GM19239 (cell line): ENCODE measurements around the gene RMP24.

Experiments
- DNase-seq: peaks from one replicate; pipeline ENCODE4 v3.0.0; 2011; ENCODE audit warnings: low spot score; ENCODE audit not compliant: insufficient read length
- FAIRE-seq: peaks from 2 replicates; lab custom pipeline; 2011; peaks lifted over from hg19 to GRCh38; lab: Jason Lieb, UNC

RMP24 gene

DNA sequence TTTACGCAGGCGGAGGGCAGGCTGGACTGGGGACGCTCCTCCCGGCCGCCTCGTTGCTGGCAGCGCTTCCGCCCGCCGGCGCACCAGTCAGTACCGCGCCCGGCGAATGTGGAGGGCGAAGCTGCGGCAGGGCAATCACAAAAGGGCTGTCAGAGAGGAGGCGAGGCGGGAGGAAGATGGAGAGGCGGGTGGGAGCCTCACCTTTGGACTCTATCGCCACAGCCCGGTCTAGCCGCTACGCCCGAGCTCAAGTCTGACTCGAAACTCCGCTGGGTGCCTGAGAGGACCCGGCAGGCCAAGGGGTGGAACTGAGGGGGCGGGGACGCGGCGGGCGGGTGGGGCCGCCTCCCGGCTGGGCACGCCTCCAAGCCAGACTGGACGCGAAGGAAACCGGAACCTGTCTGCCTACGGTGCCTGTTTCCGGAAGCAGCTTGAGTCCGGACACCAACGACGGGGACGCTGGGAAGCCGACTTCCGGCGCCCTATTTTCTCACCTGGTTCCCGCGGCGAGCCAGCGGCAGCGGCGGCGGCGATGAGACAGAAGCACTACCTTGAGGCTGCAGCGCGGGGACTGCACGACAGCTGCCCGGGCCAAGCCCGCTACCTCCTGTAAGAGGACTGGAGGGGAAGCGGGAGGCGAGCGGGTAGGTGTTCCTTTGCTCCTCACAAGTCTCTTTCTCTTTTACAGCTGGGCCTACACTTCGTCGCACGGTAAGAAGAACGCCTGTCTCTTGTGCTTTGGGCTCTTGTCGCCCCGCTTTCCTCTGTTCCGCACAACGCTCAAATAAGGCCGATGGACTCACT, at the start of gene RMP24:
Gene RMP24 (plus strand): TSS at position 483 of the 804 bp plus-strand sequence.
- FAIRE-seq (no peak), DNase-seq (peak; percentile 84)

DNA sequence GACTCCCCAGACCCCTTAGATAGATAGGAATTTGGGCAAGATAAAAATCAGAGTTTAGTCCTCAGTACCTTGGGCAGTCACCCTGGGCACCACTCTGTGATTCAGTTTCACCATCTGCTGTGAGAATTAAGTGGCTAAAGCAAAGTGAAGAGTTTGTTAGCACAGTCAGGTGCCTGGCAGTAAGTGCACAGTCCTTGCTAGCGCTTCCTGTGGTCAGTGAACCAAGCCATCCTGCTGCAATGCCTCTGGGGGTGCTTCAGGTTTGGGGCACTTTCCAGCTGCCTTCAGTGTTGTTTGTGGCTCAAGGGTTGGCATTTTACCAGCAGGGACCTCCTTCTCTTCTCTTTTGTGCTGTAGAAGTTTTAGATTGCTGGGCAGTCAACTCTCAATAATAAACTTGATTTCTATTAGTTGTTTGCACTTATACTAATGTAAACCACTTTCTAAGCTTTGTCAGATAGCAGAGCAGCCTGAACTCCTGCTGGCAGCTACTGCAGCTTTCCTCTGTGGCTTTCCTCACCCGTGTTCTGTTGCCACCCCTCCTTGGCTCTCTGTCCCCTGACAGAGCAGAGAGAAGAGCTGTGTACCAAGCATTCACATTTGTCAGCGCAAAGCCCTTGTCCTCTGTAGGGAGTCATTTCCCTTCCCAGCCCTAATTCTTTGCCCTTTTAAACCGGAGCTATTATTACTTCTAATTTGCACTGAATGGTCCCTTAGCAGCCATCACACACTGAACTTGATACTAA, 48.4 kb upstream of the RMP24 start:
- no peak for FAIRE-seq

DNA sequence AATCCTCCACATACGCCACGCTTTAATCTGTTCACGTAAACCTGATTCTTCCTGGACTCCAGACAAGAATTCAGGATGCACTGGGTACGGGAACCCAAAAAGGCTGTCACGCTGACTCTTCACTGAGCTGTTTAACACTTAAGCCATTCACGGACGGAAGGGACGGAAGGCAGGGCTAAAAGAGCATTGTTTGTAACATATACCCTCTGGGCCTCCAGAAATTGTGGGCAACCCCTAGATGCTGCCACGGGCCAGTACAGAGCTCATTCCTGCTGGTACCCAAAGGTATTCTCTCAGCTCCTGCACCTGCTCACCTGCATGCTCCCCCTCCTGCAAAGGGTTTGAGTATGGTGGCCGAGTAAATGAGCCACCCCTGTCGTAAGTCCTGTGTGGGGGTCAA, 45.6 kb upstream of the RMP24 start:
- no peak for DNase-seq
- no peak for FAIRE-seq

More for the DNA sequence above, 48.4 kb upstream of the RMP24 start:
- DNase-seq: no peak

DNA sequence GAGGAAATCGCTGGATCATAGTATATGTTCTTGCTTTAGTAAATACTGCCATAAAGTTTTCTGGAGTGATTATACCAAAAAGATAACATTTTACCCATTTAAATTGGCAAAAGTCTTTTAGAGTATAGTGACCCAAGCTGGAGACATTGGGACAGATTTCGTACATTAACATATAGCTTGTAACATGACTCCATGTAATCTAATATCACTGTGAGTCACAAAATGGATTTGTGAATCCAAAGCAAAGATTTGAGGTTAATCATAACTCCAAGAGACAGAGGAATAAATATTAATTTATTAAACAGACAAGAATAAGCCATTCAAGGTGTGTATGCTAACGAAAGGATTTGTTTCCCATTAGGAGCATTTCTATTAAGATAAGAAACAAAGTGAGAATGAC, 45.0 kb upstream of the RMP24 start:
- FAIRE-seq: no peak
- no peak for DNase-seq

DNA sequence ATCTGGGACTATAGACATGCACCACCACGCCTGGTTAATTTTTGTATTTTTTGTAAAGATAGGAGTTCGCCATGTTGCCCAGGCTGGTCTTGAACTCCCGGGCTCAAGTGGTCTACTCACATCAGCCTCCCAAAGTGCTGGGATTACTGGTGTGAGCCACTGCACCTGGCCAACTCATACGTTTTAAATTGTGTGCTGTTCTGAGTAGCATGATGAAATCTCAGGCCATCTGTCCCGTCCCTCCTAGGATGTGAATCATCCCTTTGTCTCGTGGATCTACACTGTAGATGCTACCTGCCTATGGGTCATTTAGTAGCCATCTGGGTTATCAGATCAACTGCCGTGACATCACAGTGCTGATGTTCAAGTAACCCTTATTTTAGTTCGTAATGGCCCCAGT, 38.5 kb upstream of the RMP24 start:
- FAIRE-seq (no peak), DNase-seq (no peak)

DNA sequence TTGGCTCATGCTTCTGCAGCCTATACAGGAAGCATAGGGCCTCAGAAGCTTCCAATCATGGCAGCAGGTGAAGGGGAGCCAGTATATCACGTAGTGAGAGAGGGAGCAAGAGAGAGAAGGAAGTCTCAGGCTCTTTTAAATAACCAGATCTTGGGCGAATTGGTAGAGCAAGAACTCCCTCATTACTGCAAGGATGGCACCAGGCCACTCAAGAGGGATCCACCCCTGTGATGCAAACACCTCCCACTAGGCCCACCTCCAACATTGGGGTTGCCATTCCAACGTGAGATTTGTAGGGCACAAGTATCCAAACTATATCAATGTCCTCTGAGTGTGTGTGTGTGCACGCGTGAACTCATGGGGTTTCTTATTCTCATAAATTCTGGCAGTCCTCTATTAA, 37.6 kb upstream of the RMP24 start:
- DNase-seq (no peak), FAIRE-seq (no peak)

DNA sequence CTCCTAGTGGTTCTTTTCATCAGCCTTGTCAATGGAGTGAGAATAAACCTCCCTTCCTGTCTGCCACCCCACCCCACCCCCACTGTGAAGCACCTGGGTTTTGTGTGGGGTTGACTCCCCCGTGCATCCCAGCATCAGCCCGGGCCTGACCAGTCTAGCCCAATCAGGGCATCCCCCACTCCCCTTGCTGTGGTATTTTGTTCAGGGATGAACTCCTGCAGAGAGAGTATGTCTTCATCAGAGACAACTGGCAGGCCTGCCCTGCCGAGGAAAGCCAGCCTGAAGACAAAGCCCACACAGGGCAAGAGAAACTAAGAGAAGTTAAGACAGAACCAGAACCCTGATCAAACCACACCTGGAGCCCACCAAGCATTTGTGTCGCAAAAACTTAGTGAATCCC, 36.7 kb upstream of the RMP24 start:
- DNase-seq: no peak
- no peak for FAIRE-seq

DNA sequence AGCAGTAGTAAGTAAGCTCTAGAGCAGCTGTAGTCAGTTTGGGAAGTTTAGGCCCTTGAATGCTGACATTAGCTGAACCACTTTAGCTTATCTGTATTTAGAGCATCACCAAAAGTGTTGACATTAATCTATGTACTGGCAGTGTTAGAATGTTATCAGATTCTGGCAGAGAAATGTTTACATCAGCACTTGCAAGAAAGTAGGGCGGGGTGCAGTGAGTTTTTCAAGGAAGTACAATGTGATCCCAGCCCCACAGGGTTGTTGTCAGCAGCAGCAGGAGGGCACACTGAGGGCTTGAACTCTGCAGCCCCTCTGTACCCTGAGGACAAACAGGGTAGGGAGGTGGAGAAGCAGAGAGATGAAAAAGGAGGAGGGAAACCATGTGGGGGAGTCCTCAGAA, 35.5 kb upstream of the RMP24 start:
- DNase-seq (no peak), FAIRE-seq (no peak)

DNA sequence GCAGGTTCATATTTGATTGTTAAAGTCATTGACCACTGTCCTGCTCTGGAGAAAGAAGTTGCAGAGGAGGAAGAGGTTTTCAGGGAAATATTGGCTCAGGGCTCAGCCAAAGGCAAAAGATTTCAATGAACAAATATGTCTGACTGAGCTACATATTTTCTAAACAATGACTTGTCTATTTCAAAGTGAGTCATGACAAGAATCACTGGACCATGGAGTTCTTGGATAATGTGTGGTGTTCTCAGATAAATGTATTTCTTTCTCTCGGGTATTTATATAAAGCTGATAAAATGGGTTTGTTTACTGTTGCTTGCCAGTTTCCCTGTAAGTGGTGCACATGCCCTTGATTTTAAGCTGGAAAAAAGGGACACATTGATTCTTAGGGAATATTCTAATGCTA, 34.3 kb upstream of the RMP24 start:
- no peak for DNase-seq
- FAIRE-seq: no peak

DNA sequence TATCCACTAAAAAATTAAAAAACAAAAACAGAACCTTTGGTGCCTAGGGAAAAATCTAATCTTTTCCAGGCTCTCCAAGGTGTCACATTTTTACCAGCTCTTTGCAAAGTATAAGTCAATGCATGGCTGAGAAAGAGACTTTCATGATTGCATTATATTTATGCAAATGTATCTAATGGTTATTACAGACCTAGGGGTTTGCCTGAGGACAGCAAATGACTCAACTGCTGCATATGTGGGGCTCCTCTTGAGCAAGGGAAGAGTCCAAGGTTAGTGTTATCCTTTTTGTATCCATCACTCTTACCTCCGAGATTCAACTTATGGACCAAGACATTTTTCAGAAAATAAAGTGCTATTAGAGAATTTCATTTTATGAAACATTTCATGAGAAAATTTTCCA, 33.9 kb upstream of the RMP24 start:
- FAIRE-seq: no peak
- DNase-seq: no peak

DNA sequence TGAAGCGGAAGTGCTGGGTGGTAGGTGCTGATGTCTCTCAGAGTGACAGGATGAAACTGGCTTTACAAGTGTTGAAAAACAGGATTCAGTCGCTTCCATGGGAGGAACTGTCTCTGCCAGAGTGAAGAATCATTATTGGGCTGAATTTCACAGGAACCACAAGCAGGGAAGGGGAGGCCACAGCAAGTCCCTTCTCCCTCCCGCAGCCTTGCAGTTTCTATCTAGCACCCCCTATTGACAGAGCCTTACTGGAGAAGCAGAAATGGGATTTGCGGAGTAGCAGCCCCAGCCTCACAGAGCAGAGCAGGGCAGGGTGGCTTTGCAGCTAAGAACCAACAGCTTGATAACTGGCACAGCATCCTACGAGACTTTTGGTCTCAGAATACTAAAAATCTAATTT, 33.3 kb upstream of the RMP24 start:
- DNase-seq (no peak), FAIRE-seq (no peak)

DNA sequence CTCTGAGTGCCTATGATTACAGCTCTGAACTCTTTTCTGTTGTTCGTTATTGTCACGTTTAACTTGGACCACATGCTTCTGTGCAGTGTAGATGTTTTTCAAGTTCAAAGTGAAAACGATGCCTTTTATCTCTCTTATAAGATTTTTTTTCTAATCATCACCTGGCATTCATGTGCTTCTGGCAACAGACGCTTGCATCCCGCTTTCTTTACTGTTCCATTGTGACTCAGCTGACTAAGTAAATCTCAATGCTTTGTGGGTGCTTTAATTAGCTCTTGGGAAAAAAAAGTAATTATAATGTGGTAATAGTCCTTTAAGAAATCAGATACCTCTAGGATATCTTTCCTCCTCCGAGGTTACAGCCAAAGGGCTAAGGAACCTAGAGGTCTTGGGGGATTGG, 31.2 kb upstream of the RMP24 start:
- DNase-seq (no peak), FAIRE-seq (no peak)

DNA sequence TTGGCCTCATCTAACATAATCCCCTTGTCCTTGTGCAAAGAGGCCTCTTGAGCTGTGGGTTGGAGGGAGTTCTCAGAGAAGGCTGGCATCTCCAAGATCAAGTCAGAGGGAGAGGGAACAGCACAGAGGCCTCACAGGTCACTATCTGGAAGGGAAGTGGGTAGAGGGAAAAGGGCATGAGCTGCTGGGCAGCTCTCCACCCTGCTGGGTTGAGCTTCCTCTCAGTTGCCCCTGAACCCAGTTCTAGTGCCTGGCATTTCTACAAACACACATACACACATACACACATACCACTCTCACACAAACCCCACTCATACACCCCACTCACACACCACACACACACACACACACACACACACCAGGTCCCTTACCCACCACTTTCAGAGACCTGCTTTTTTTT, 30.3 kb upstream of the RMP24 start:
- FAIRE-seq: no peak
- DNase-seq: no peak

DNA sequence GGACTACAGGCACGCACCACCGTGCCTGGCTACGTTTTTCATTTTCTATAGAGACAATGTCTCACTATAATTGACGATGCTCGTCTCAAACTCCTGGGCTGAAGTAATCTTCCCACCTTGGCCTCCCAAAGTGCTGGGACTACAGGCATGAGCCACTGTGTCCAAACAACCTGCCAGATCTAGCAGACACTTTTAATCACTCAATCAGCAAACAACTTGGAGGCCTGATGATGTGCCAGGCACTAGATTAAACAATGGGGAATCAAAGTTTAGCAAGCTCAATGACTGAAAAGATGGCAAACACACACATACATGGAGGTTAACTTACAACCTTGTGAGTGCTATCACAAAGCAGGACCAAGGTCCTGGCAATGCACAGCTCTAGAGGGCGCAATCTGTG, 29.8 kb upstream of the RMP24 start:
- FAIRE-seq (no peak), DNase-seq (no peak)

DNA sequence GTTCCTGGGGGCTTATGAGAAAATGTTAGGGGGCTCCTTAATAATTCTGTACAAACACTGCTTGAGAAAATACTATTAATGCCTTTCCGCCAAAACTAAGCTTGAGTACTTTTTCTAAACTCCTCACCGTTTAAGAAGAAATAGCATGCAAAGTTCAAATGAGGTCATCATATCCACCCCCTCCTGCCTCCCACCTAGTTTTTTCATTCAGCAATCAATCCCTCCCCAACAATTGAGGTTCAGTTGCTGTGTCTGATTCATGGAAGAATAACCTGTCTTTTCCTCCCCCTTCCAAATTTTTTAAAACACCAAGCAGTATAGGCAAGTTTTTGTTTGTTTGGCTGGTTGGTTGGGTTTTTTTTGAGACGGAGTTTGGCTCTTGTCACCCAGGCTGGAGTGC, 24.4 kb upstream of the RMP24 start:
- DNase-seq: no peak
- FAIRE-seq: no peak

DNA sequence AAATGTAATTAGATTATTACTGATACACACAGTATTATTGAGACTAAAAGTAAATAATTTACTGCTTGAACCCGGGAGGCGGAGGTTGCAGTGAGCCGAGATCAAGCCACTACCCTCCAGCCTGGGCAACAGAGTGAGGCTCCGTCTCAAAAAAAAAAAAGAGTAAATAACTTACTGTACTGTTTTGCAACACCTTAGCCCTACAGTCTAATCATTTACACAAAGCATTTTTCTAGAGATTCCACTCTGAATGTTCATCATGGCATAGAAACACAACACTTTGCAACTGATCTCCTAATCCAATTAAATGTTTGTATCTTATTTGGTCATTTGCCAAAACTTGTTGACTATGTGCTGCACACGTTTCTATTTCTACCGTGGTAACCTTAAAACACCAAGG, 23.4 kb upstream of the RMP24 start:
- DNase-seq (no peak), FAIRE-seq (no peak)

DNA sequence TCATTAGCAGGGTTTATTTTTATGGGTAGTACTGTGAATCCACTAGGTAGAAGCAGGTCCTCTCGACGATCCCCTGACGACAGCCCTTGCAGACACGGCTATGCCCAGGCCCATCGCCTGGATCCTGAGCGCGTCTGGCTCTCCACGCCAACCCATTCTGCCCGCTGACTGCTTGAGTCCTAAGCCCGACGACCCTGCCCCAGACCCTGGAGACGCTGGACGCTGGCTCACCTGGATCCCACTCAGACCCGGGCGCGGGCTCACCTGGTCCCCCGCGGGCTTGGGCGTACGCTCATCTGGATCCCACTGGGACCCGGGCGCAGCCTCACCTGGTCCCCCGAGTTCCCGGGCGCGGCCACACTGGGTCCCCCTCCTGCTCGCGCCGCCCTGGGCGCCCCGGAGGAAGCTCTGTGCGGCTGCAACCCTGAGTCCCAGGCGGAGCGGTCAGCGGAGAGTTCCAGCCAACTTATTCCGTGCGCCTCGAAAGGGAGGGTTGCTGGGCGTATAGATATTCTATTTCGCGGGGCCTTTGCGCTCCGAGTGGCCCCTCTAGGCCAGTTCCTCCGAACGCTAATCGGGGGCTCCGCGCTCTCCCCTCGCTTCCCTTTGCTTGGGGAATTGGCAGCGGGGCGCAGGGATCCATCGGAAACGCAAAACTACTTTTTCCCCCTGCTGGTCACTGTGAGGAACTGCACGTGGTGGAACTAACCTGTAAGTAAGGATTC, 22.4 kb upstream of the RMP24 start:
- FAIRE-seq: peak; percentile 75
- DNase-seq: peak; percentile 51

DNA sequence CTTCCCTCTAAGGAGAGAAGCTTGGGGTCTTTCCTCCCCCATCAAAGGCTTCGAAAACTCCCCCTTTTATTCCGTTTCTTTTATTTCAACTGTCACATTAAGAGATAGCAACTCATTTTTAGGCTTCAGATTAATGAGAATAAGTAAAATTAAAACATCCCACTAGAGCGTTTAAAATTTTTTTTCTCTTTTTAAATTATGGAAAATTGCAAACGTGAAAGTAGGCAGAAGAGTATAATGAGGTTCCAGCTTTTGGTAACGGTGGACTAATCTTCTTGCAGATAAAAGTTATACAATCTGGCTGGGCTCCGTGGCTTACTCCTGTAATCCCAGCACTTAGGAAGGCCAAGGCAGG, 21.9 kb upstream of the RMP24 start:
- peak; percentile 44 for FAIRE-seq
- no peak for DNase-seq

DNA sequence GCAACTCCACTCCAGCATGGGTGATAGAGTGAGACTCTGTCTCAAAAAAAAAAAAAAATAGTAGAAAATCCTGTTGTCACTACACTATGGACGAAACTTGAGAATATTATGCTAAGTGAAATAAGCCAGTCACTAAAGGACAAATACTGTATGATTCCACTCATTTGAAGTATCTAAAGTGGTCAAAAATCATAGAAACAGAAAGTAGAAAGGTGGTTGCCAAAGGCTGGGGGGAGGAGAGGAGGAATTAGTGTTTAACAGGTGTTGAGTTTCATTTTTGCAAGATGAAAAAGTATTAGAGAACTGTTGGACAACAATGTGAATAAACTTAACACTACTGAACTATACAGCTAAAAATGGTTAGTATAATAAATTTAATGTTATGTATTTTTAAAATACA, 18.8 kb upstream of the RMP24 start:
- FAIRE-seq: peak; percentile 89
- no peak for DNase-seq

DNA sequence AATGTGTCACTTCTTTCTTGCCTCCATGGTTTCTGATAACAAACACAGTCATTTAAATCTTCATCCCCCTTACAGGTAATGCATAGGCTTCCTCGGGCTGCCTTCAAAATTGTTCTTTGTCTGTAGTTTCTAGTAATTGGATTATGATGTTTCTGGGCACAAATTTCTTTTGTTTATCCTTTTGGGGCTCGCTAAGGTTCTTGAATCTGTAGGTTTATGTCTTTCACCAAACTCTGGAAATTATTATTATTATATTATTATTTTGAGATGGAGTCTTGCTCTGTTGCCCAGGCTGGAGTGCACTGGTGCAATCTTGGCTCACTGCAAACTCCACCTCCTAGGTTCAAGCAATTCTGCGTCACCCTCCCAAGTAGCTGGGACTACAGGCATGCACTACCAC, 16.3 kb upstream of the RMP24 start:
- DNase-seq (no peak), FAIRE-seq (no peak)

DNA sequence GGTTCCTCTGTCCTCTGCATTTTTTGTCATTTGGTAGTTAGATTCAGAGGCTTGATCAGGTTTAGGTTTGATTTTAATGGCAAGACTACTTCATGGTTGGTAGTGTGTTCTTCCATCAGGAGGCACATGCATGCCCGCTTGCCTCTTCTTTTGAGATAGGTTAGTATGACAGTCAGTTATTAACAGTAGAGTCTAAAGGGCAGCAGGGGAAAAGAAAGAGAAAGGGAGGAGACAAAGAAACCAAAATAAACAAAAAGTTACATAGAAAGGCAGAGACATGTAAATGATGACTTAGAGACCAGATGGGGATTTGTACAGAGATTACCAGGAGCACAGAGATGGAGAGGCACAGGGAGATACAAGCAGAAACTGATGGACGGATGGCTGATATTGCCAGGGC, 10.2 kb upstream of the RMP24 start:
- DNase-seq: no peak
- no peak for FAIRE-seq
